Measurements from ENCODE around the gene CFAP65. TPM values are rescaled to one million over a fixed set of nuclear protein-coding genes. Genes with fewer than 3 reads are reported as not detected.
A peak's percentile ranks its signal among the peaks of the same experiment; 100 is the strongest.

Gene CFAP65
- total RNA-seq, 1 donor from 2014 or later, result not detected

DNA sequence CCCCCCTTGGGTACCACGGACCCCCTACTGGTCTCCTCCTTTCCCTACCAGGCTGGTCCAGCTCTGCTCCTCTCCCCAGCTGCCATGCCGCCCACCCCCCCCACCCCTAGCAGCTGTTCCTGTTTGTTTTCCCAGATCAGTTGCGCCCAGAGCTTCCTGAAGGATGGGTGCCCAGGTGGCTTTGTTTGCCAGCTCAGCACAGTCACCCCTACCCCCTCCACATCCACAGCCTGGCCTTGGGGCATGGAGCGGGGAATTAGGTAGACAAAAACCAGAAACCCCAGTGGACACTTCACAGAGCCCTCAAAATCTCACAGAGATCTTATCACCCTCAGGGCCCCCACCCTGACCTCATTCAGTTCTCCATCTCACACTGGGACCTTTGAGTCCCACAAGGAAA lies 44.4 kb downstream of the CFAP65 start:
- no peak for TF ChIP-seq CTCF (IDR thresholded peaks at IDR 0.05)
- DNase-seq (ENCODE audit: low spot score), result no peak
- Mint-ChIP-seq H3K27ac (ENCODE audit: unreplicated experiment) (no peak overlapping the region), H3K36me3 (ENCODE audit: low read depth) (no peaks in the 10 kb centered on the region), H3K9me3 (ENCODE audit: low read depth) (no peaks in the 10 kb centered on the region), H3K27me3 (ENCODE audit: low read depth) (peaks cover 54% of the 10 kb centered on the region), H3K4me1 (ENCODE audit: low read depth) (peaks cover 11% of the 10 kb centered on the region), H3K4me3 (ENCODE audit: unreplicated experiment) (no peak overlapping the region)

DNA sequence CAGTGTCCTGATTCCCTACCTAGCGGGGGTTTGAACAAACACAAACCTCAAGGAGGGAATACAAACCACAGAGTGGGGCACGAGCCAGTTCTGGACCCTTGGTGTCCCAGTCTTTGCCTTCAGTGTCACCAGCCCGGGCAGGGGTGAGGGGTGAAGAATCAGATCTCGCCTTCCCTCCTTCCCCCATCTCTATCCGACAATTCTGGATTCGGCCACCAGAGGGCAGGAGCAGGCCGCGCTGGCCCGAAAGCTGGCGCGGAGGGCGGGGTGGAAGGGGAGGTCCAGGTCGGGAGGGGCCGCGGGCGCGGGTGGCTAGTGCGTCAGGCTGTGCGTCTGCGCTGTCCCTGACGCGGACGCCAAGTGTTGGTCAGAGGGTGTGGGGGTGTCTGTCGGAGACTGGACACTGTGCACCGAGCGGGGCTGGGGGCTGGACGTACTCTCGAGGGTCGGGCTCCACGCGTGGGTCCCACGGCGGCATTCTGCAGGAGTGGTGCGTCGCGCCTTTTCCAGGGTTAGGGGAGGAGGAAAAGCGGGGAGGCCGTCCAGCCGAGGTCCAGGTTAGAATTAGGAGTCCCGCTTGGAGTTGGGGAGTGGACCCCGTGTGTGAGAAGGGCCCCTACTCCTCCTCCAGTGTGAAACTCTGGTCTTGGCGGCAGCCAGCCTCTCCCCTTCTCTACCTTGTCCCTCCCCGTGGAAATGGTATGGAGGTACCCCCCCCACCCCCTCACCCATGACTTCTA lies 45.2 kb downstream of the CFAP65 start:
- DNase-seq (ENCODE audit: low spot score), result no peak
- Mint-ChIP-seq H3K4me3 (ENCODE audit: unreplicated experiment) (peak overlapping the region; percentile 66), H3K4me1 (ENCODE audit: low read depth) (peaks cover 11% of the 10 kb centered on the region), H3K27me3 (ENCODE audit: low read depth) (peaks cover 62% of the 10 kb centered on the region), H3K36me3 (ENCODE audit: low read depth) (no peaks in the 10 kb centered on the region), H3K27ac (ENCODE audit: unreplicated experiment) (no peak overlapping the region), H3K9me3 (ENCODE audit: low read depth) (no peaks in the 10 kb centered on the region)
- peak; percentile 94 for TF ChIP-seq CTCF (IDR thresholded peaks at IDR 0.05)

DNA sequence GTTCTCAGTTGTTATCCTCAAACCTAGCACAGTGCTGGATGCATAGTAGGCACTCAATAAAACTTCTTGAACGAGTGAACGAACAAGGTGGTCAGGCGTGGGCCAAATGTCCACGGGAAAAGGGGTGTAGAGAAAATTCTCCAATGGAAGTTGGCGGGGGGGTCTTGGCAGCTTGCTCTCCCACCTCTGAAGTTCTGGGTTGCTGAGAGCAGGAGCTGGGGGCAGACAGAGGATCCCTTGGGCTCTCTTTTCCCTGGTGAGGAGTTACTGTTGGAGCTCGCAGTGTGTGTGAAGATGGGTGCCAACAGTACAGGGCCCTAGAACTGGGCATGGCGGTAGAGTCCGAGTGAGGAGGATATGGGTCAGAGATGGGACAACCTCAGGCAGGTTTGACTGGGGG lies 45.8 kb downstream of the CFAP65 start:
- Mint-ChIP-seq H3K4me1 (ENCODE audit: low read depth) (peaks cover 11% of the 10 kb centered on the region), H3K4me3 (ENCODE audit: unreplicated experiment) (no peak overlapping the region), H3K36me3 (ENCODE audit: low read depth) (no peaks in the 10 kb centered on the region), H3K27me3 (ENCODE audit: low read depth) (peaks cover 62% of the 10 kb centered on the region), H3K9me3 (ENCODE audit: low read depth) (no peaks in the 10 kb centered on the region), H3K27ac (ENCODE audit: unreplicated experiment) (no peak overlapping the region)
- no peak for DNase-seq (ENCODE audit: low spot score)
- TF ChIP-seq CTCF (IDR thresholded peaks at IDR 0.05), result no peak

DNA sequence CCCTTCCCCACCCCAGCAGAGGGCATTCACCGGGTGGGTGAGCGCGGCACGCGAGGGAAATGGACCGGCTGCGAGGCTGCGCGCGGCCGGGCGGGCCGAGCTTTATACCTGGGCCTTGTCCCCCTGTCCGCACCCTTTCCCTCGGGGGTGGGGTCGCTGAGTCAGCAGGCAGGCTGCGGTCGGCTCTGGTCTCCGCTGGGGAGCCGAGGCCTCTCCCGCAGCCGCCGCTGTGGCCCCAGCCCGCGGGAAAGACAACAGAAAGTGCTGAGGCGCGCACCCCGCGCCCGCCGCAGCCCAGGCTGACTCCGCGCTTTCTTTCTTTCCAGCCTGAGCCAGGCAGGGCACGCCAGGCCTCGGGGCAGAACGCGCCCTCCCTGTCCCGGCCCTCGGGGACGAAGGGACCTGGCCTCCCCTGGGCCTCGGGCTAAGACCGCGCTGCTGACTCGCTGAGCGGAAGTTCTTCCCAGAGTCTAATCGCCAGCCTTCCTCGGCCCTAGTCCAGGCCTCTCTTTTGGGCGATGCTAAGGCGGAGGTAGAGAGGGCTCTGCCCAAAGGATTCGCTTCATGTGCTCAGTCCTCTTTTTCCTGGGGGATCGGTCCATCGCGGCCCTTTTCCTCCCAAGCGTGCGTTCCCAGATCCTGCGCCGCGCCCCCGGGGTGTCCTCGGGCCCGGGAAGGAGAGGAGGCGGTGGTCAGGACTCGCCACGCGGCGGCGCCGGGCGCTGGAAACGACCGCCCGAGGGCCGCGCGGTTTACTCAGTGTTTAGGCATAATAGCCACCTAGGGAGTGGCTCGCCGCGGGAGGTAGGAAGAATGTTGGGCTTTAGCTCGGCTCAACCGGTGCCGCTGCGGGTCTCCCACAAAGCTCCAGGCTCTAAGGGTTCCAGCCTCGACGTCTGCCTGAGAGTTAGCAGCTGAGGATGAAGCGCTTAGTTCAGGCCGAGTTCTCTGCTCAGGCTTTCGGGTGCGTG lies 47.7 kb downstream of the CFAP65 start, which contains the start of gene CRYBA2:
CRYBA2 (minus strand) TSS at position 78 of the 971 bp plus-strand sequence. CDS start 246 bp downstream, outside the sequence.
- peak; percentile 49 for TF ChIP-seq CTCF (IDR thresholded peaks at IDR 0.05)
- Mint-ChIP-seq H3K27me3 (ENCODE audit: low read depth) (peaks cover 71% of the 10 kb centered on the region), H3K4me3 (ENCODE audit: unreplicated experiment) (peak within 1 kb of the TSS; percentile 54), H3K36me3 (ENCODE audit: low read depth) (no peaks in the 10 kb centered on the region), H3K4me1 (ENCODE audit: low read depth) (peaks cover 11% of the 10 kb centered on the region), H3K9me3 (ENCODE audit: low read depth) (no peaks in the 10 kb centered on the region), H3K27ac (ENCODE audit: unreplicated experiment) (no peak within 1 kb of the TSS)
- DNase-seq (ENCODE audit: low spot score), result peak; percentile 79

DNA sequence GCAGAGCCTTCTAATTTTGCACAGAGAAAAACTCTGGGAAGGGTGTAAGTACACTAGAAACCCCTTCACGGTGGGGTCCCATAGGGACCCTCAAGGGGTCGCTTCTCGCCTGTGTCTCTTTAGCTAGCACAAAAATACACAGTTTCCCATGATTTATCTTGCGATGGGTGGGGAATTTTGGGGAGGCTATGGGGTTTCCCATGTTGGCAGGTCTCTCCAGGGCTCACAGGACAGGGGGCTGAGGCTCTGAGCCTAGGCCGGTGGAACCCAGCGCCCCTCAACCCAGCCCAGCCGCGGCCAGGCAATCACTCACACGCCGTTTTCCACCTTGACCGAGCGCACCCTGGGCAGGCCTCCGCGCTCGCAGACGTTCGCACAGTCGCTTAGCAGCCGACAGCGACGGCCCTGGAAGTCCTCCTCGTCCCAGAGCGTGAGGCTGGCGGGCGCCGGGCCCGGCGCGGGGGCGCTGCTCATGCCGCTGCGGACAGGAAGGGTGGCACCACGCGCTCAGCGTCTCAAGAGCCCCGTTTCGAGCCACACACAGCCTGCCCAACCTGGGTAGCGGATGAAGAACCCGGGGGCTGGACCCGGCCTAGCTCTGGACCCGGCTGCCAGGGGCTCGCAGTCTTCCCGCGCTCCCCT lies 48.5 kb downstream of the CFAP65 start:
- no peak for TF ChIP-seq CTCF (IDR thresholded peaks at IDR 0.05)
- DNase-seq (ENCODE audit: low spot score), result peak; percentile 65
- H3K4me3 Mint-ChIP-seq (ENCODE audit: unreplicated experiment), result no peak overlapping the region
- no peaks in the 10 kb centered on the region for H3K9me3 Mint-ChIP-seq (ENCODE audit: low read depth)
- peaks cover 11% of the 10 kb centered on the region for H3K4me1 Mint-ChIP-seq (ENCODE audit: low read depth)
- no peaks in the 10 kb centered on the region for H3K36me3 Mint-ChIP-seq (ENCODE audit: low read depth)
- peaks cover 74% of the 10 kb centered on the region for H3K27me3 Mint-ChIP-seq (ENCODE audit: low read depth)
- no peak overlapping the region for H3K27ac Mint-ChIP-seq (ENCODE audit: unreplicated experiment)
